Measurements from ENCODE around the gene PITX2.

The PITX2 gene

GRCh38 chr4:110637408-110638088 lies 14.7 kb upstream of the PITX2 start:
- intact Hi-C loops (cut with DNase I) = no loop called here
- DNase-seq = no peak

GRCh38 chr4:110636680-110637407 lies 14.0 kb upstream of the PITX2 start:
- intact Hi-C loops (cut with DNase I) = no loop called here
- no peak for DNase-seq

DNA sequence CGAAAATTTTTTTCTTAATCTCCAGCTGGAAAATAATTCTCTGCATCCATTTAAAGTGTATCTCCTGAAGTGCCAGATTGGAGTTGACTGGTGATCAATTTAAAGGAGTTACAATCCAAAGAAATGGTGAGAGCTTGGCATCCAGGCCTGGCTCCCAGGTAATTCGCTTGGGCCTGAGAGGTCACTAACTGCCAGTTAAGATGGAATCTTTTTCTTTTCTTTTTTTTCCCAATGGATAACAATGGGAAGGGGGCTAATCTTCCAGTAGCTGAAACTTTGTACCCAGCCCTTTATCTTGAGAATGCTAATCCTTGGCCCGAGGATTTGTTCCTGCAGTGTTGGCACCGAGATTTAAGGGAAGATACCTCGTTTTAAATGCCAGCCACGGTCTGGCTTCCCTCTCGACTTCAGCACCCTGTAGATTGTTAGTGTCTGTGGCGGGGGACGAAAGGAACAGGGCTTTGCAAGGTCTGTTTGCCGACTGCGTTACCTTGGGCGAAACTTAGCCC lies 13.3 kb upstream of the PITX2 start:
- DNase-seq = no peak
- intact Hi-C loops (cut with DNase I) = no loop called here

DNA sequence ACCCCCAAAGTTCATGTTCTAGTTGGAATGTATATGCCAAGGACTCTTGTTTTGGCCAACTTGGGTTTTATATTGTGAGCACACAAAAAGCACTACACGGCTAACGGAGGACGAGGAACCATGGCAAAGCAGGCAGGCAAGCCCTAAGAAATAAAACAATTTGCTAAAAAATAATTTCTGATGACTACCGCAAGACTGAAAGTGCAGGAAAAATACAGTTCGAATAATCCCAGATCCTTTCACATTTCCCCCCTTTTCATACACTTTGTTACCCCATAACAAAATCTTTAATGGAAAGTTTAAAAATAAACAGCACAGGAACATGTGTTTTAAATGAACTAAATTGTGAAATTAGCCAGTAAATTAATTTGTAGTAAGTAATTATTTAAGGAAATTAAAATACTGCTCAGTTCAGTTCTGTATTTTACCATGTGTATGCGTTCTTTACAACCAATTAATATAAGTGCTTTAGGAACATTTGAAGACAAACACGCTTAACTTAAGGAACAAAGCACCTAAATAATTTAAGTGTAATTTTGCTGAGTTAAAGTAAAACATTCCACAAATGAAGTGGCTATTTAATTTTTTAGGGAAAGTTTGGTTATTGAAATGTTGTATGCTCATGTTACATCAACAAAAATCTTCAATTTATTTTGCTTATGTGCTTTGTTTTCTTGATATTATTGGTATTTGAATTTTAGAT lies 12.4 kb upstream of the PITX2 start:
- intact Hi-C loops (cut with DNase I) = no loop called here
- DNase-seq = no peak

DNA sequence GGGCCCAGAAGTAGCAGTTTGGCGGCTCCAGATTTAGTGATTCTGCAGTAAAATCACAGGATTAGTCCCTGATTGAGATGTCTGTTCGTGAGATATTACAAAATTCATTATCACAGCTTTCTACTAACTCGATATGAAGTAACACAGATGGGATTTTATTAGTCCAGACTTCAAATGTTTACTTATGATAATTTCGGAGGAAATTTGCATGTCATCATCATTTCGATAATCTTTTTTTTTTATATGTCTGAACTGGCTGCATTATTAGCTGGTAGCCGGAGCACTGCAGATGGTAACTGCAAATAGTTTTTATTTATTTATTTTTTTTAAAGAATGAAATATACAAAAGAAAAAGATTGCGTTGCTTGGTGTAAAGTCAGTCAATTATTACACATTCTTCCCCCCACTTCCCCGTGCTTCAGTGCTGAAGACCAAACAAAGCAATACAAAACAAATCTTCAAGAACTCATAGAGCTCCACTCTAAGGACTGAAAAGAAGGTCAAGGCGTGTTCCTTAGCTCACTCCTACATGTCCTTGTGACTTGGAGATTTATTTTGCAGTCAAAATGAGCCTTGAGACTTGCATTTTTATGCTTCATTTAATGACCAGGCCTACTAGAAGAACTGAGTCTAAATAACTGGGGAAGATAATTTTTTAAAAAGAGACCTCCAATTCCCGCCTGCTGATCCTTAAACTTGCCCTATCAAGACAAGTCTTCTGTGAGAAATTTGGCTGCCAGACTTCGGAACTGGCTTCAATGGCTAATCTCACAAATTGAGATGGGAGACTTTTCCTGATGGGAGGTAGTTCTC lies 11.7 kb upstream of the PITX2 start:
- intact Hi-C loops (cut with DNase I) = loop anchor here (5.0 kb wide), 2 partner anchors 843 to 1003 kb away; no protein-coding TSS in a partner anchor
- DNase-seq = no peak

DNA sequence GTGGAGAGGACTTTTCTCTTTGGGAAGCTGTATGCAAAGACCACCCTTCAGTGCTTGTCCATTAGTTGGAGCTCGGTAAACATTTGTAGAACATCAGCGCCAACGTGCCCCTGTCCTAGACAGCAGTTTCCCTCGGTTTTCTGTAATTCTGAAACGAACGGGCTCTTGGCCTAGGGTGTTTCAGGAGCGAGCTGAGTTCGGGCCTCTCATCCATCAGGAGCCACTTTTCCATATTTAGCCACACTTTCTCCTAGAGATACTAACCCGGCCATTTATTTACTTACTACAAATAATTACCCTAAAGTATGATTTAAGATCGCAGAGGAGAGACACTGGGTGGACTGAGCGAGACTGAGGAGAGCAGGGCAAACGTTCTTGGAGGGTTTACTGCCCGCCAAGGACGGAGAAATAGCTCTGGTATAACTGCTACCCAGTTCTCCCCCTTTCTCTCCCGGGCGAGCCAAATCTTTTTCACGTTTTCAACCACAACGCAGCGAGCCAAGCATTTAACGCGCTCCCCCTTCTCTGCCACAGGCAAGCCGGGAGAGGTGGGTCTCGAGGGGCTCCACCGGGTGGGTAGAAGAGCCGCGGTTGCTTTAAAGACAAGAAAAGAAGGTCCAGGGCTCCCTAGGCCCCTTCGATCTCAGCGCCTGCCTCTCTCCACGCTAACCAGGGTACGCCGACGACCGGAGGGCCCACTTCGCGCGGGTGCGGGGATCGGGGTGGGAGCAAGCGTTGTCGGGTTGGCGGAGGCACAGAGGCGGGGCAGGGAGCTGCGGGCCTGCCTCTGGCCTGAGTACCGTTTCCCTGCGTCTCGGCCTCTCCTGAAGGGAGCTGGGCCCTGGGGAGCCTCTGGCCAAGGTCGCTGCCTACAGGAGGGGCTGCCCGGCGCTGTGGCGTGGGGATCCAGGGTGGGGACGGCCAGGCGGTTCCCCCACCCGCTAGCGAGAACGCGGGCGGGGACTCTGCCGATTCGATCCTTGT lies 10.8 kb upstream of the PITX2 start:
- intact Hi-C loops (cut with DNase I) = loop anchor here (5.0 kb wide), 2 partner anchors 844 to 1004 kb away; no protein-coding TSS in a partner anchor
- no peak for DNase-seq

- intact Hi-C loops (cut with DNase I) = loop anchor here (5.0 kb wide), 2 partner anchors 845 to 1005 kb away; no protein-coding TSS in a partner anchor
- DNase-seq = no peak
Observed at GRCh38 chr4:110632506-110633357, 9.9 kb upstream of the PITX2 start.

- intact Hi-C loops (cut with DNase I) = loop anchor here (5.0 kb wide), 2 partner anchors 845 to 1005 kb away; no protein-coding TSS in a partner anchor
- peak; percentile 51 to 90 (median 76) for DNase-seq
Observed at GRCh38 chr4:110631584-110632505, 9.0 kb upstream of the PITX2 start.

DNA sequence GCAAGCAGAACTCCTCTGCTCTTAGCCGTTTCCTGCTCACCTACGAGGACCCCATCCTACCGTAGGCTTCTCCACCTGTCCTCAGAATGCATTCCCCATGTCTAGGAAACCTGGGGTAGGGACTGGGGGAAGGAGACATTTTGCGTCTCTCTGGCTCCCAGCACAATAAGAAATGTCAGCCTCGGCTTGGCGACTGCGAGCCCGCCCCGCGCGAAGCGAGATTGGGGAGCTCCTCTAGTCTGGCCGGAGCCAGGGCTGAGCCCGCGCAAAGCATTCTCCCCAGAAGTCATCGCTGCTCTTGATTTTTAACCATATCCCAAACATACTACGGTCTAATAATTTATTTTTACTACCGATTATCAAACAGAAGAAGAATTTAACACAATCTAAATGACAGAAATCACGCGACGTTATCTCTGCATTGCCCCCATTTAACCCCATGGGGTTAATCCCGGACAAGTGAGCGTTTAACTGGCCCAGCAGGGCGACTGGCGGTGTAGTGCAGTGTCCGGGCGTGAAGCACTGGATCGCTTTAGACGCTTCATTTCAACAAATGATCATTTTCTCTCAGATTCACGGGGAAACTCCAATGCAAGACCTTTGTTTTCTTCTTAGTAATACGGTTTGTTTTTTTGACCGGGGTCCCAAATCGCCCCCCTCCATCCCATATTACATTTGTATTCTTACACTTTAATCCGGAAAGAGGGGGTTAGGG lies 8.0 kb upstream of the PITX2 start:
- intact Hi-C loops (cut with DNase I) = loop anchor here (5.0 kb wide), 2 partner anchors 846 to 1006 kb away; no protein-coding TSS in a partner anchor
- peak in 1 of 42 donors; percentile 35 for DNase-seq

- intact Hi-C loops (cut with DNase I) = loop anchor here (5.0 kb wide), 3 partner anchors 847 to 1887 kb away; partner anchors contain the start of gene NEUROG2
- DNase-seq = no peak
Observed at GRCh38 chr4:110629780-110630687, 7.2 kb upstream of the PITX2 start.

- no peak for DNase-seq
Observed at GRCh38 chr4:110629214-110629754, 6.4 kb upstream of the PITX2 start.

GRCh38 chr4:110628663-110629213 lies 5.9 kb upstream of the PITX2 start:
- intact Hi-C loops (cut with DNase I) = loop anchor here (5.0 kb wide), 1 partner anchor 1889 kb away; the partner anchor contains the start of gene NEUROG2
- no peak for DNase-seq

More at GRCh38 chr4:110629214-110629754, 6.4 kb upstream of the PITX2 start:
- intact Hi-C loops (cut with DNase I) = loop anchor here (5.0 kb wide), 1 partner anchor 1888 kb away; the partner anchor contains the start of gene NEUROG2

Measured in head of caudate nucleus (tissue), 42 donors.